HepG2 (cell line): ENCODE results near the gene ASCL2.

Source experiments
- ATF7 ChIP-seq, 2 experiments: fragments of 450-650 bp in 1 of 2; sonication (generic) in 1 of 2; formaldehyde crosslinking in 1 of 2; IDR thresholded peaks; 2 replicates each; pipeline versions ENCODE4 v1.4.0 to v1.6.1; 2016 to 2020; ENCODE audit warnings: antibody characterized with exemption in 1 of 2, mild to moderate bottlenecking in 1 of 2, missing genetic modification reagents in 1 of 2
- CBFB ChIP-seq: sonication (generic); formaldehyde crosslinking; IDR thresholded peaks from 2 replicates; pipeline ENCODE4 v1.4.0; 2020; ENCODE audit warnings: missing genetic modification reagents
- ELF4 ChIP-seq: sonication (generic); formaldehyde crosslinking; IDR thresholded peaks from 2 replicates; pipeline ENCODE4 v1.5.0; 2020; ENCODE audit warnings: missing genetic modification reagents, mild to moderate bottlenecking, moderate library complexity, borderline replicate concordance
- ETV6 ChIP-seq: sonication (generic); formaldehyde crosslinking; conservative IDR thresholded peaks from 2 replicates; pipeline ENCODE4 v1.4.0; 2020; ENCODE audit warnings: missing genetic modification reagents
- EZH2 ChIP-seq: conservative IDR thresholded peaks from 2 replicates; pipeline ENCODE4 v1.6.1; 2012; ENCODE audit warnings: mild to moderate bottlenecking, low read depth, low read length, moderate library complexity
- JUN ChIP-seq: sonication (generic); formaldehyde crosslinking; IDR thresholded peaks from 2 replicates; pipeline ENCODE4 v1.4.0; 2020; ENCODE audit warnings: mild to moderate bottlenecking, missing genetic modification reagents
- NFYB ChIP-seq: sonication (generic); formaldehyde crosslinking; IDR thresholded peaks from 2 replicates; pipeline ENCODE4 v1.4.0; 2020; ENCODE audit warnings: missing genetic modification reagents
- NR2F2 ChIP-seq: IDR thresholded peaks from 2 replicates; pipeline ENCODE4 v1.6.1; 2012; ENCODE audit warnings: low read depth, inconsistent platforms, borderline replicate concordance
- POLR2A ChIP-seq, 2 experiments: IDR thresholded peaks; 2 replicates each; pipeline ENCODE4 v1.6.1; 2011; ENCODE audit warnings: low read depth in 2 of 2, low read length in 2 of 2, mild to moderate bottlenecking in 1 of 2, moderate library complexity in 1 of 2; ENCODE audit not compliant: insufficient read depth in 1 of 2
- POLR2AphosphoS5 ChIP-seq: IDR thresholded peaks from 2 replicates; pipeline ENCODE4 v1.6.1; 2012; ENCODE audit warnings: low read depth, low read length
- ZNF17 ChIP-seq: sonication (generic); formaldehyde crosslinking; IDR thresholded peaks from 2 replicates; pipeline ENCODE4 v1.5.0; 2020; ENCODE audit warnings: mild to moderate bottlenecking, missing genetic modification reagents
- ZNF263 ChIP-seq: sonication (generic); formaldehyde crosslinking; IDR thresholded peaks from 2 replicates; pipeline ENCODE4 v1.4.0; 2020; ENCODE audit warnings: missing genetic modification reagents
- ZSCAN29 ChIP-seq: sonication (generic); formaldehyde crosslinking; conservative IDR thresholded peaks from 2 replicates; pipeline ENCODE4 v1.4.0; 2020; ENCODE audit warnings: mild to moderate bottlenecking, missing genetic modification reagents
- TF ChIP-seq, protein P1 (sequence below): sonication (generic); formaldehyde crosslinking; IDR thresholded peaks from 2 replicates; pipeline ENCODE4 v1.5.0; 2020; ENCODE audit warnings: mild to moderate bottlenecking, missing genetic modification reagents, moderate library complexity

DNA sequence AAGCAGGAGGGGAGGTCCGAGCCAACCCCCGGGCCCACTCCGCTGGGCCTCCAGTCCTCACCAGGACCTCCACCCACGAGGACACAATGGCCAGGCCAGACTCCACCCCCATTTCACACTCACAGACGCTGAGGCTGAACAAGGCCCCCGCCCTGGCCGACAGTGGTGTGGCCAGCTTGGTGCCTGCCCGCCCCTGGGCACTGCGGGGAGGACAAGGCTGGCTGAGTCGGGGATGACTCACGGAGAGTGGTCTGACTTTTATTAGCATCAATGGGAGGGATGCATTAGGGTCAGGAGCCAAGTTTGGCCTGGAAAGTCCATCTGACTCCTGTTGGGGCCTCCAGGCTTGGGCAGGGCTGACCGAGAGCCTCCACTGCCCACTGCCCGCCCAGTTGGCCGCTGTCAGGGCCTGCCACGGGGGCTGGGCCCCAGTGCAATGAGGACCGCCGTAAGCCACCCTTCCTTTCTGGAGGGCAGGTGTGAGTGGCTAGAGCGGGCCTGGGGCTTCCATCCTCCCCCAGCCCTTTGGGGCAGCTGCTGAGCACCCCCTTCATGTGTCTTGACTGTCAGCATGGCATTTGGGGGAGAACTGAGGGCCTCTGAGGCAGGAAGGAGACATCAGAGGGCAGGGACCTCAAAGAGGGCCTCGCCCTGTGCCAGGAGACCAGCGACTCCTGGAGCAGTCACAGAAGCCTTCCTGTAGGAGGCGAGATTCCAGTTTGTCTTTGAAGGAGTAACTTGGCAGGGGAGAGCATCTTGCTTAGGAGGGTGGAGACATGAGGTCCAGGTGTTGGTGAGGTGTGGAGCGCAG lies 42.0 kb upstream of the ASCL2 start:
- TF ChIP-seq, protein P1, sequence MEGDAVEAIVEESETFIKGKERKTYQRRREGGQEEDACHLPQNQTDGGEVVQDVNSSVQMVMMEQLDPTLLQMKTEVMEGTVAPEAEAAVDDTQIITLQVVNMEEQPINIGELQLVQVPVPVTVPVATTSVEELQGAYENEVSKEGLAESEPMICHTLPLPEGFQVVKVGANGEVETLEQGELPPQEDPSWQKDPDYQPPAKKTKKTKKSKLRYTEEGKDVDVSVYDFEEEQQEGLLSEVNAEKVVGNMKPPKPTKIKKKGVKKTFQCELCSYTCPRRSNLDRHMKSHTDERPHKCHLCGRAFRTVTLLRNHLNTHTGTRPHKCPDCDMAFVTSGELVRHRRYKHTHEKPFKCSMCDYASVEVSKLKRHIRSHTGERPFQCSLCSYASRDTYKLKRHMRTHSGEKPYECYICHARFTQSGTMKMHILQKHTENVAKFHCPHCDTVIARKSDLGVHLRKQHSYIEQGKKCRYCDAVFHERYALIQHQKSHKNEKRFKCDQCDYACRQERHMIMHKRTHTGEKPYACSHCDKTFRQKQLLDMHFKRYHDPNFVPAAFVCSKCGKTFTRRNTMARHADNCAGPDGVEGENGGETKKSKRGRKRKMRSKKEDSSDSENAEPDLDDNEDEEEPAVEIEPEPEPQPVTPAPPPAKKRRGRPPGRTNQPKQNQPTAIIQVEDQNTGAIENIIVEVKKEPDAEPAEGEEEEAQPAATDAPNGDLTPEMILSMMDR, result no peak
- TF ChIP-seq POLR2AphosphoS5 (no peak), ZNF263 (no peak), ZNF17 (CRISPR knock-in tag) (no peak), POLR2A (IDR thresholded peaks at IDR 0.05; ENCODE audit: insufficient read depth in 1 of 2, low read depth in 2 of 2, low read length in 2 of 2) (no peak), NFYB (CRISPR knock-in tag) (no peak), EZH2 (no peak), ETV6 (CRISPR knock-in tag) (no peak), ZSCAN29 (CRISPR knock-in tag) (no peak), JUN (CRISPR knock-in tag) (no peak), ELF4 (CRISPR knock-in tag) (no peak), CBFB (CRISPR knock-in tag) (no peak), ATF7 (IDR thresholded peaks at IDR 0.05) (no peak), ATF7 (CRISPR knock-in tag; IDR thresholded peaks at IDR 0.05) (no peak), NR2F2 (no peak)
